ENCODE measurements around the gene TALDO1.
A peak's percentile ranks its signal among the peaks of the same experiment; 100 is the strongest.

The TALDO1 gene

GRCh38 chr11:747158-748006 is at the start of gene TALDO1:
Gene TALDO1, plus strand, starts transcription at chr11:747464. Its CDS starts 18 bp downstream, at chr11:747482.
- DNase-seq (ENCODE audit: low read depth, low spot score): peak; percentile 94

- no peak for DNase-seq (ENCODE audit: low read depth, low spot score)
Measured at GRCh38 chr11:697811-698311, 49.4 kb upstream of the TALDO1 start.

GRCh38 chr11:698493-699115 is 48.7 kb upstream of the TALDO1 start:
- DNase-seq (ENCODE audit: low read depth, low spot score): no peak

GRCh38 chr11:699116-699508 is 48.2 kb upstream of the TALDO1 start:
- DNase-seq (ENCODE audit: low read depth, low spot score): no peak

- no peak for DNase-seq (ENCODE audit: low read depth, low spot score)
Measured at GRCh38 chr11:699753-700152, 47.5 kb upstream of the TALDO1 start.

- DNase-seq (ENCODE audit: low read depth, low spot score): no peak
Measured at GRCh38 chr11:701741-702461, 45.4 kb upstream of the TALDO1 start.

- no peak for DNase-seq (ENCODE audit: low read depth, low spot score)
Measured at GRCh38 chr11:702462-703461, 44.5 kb upstream of the TALDO1 start.

GRCh38 chr11:703506-703905 is 43.8 kb upstream of the TALDO1 start:
- no peak for DNase-seq (ENCODE audit: low read depth, low spot score)

- no peak for DNase-seq (ENCODE audit: low read depth, low spot score)
Measured at GRCh38 chr11:704228-704674, 43.0 kb upstream of the TALDO1 start.

- peak; percentile 37 for DNase-seq (ENCODE audit: low read depth, low spot score)
Measured at GRCh38 chr11:704781-705645, 42.3 kb upstream of the TALDO1 start.

GRCh38 chr11:705646-706438 is 41.4 kb upstream of the TALDO1 start, which contains the start of gene EPS8L2:
Gene EPS8L2, plus strand, starts transcription at chr11:706231. Its CDS starts 3,177 bp downstream, at chr11:709408.
- DNase-seq (ENCODE audit: low read depth, low spot score): no peak

GRCh38 chr11:706439-706956 is 40.8 kb upstream of the TALDO1 start:
- DNase-seq (ENCODE audit: low read depth, low spot score): peak; percentile 47

GRCh38 chr11:706957-707816 is 40.1 kb upstream of the TALDO1 start:
- DNase-seq (ENCODE audit: low read depth, low spot score): peak; percentile 57

- peak; percentile 67 for DNase-seq (ENCODE audit: low read depth, low spot score)
Measured at GRCh38 chr11:707817-708420, 39.3 kb upstream of the TALDO1 start.

- no peak for DNase-seq (ENCODE audit: low read depth, low spot score)
Measured at GRCh38 chr11:708511-708910, 38.8 kb upstream of the TALDO1 start.

GRCh38 chr11:709109-709997 is 37.9 kb upstream of the TALDO1 start:
- peak; percentile 14 for DNase-seq (ENCODE audit: low read depth, low spot score)

Data from ELF-1 (cell line).